ENCODE results near the gene HNRNPDL. TPM values are rescaled to one million over a fixed set of nuclear protein-coding genes. Genes with fewer than 3 reads are reported as not detected.

HNRNPDL gene
- total RNA-seq, 1 donor from 2014 or later = 582 TPM

- Mint-ChIP-seq H3K36me3 (ENCODE audit: low read depth) (peaks cover 14% of the 10 kb centered on the region), H3K4me3 (no peak overlapping the region), H3K4me1 (peaks cover 10% of the 10 kb centered on the region), H3K27ac (ENCODE audit: unreplicated experiment) (no peak overlapping the region), H3K27me3 (ENCODE audit: low read depth) (no peaks in the 10 kb centered on the region), H3K9me3 (no peaks in the 10 kb centered on the region)
- no peak for TF ChIP-seq CTCF (conservative IDR thresholded peaks at IDR 0.05)
- no peak for DNase-seq (ENCODE audit: low read depth, low spot score)
These were observed 8.8 kb upstream of the HNRNPDL start for GRCh38 chr4:82439088-82439487.

GRCh38 chr4:82437285-82438005 lies 7.2 kb upstream of the HNRNPDL start:
- Mint-ChIP-seq H3K36me3 (ENCODE audit: low read depth) (peaks cover 12% of the 10 kb centered on the region), H3K4me3 (peak overlapping the region; percentile 41), H3K4me1 (peaks cover 24% of the 10 kb centered on the region), H3K27me3 (ENCODE audit: low read depth) (no peaks in the 10 kb centered on the region), H3K9me3 (no peaks in the 10 kb centered on the region), H3K27ac (ENCODE audit: unreplicated experiment) (no peak overlapping the region)
- TF ChIP-seq CTCF (conservative IDR thresholded peaks at IDR 0.05) = no peak
- no peak for DNase-seq (ENCODE audit: low read depth, low spot score)

GRCh38 chr4:82436780-82437179 lies 6.5 kb upstream of the HNRNPDL start:
- Mint-ChIP-seq H3K9me3 (no peaks in the 10 kb centered on the region), H3K4me1 (peaks cover 31% of the 10 kb centered on the region), H3K4me3 (peak overlapping the region; percentile 45), H3K27ac (ENCODE audit: unreplicated experiment) (no peak overlapping the region), H3K36me3 (ENCODE audit: low read depth) (peaks cover 9% of the 10 kb centered on the region), H3K27me3 (ENCODE audit: low read depth) (no peaks in the 10 kb centered on the region)
- TF ChIP-seq CTCF (conservative IDR thresholded peaks at IDR 0.05) = no peak
- DNase-seq (ENCODE audit: low read depth, low spot score) = no peak

- H3K4me3 Mint-ChIP-seq = no peak overlapping the region
- H3K4me1 Mint-ChIP-seq = peaks cover 36% of the 10 kb centered on the region
- H3K9me3 Mint-ChIP-seq = no peaks in the 10 kb centered on the region
- TF ChIP-seq CTCF (conservative IDR thresholded peaks at IDR 0.05) = no peak
- H3K36me3 Mint-ChIP-seq (ENCODE audit: low read depth) = peaks cover 8% of the 10 kb centered on the region
- DNase-seq (ENCODE audit: low read depth, low spot score) = no peak
- H3K27me3 Mint-ChIP-seq (ENCODE audit: low read depth) = peaks cover 2% of the 10 kb centered on the region
- H3K27ac Mint-ChIP-seq (ENCODE audit: unreplicated experiment) = no peak overlapping the region
These were observed 5.9 kb upstream of the HNRNPDL start for GRCh38 chr4:82436130-82436529.

GRCh38 chr4:82434949-82435348 lies 4.7 kb upstream of the HNRNPDL start:
- Mint-ChIP-seq H3K36me3 (ENCODE audit: low read depth) (peaks cover 8% of the 10 kb centered on the region), H3K27me3 (ENCODE audit: low read depth) (peaks cover 4% of the 10 kb centered on the region), H3K4me3 (peak overlapping the region; percentile 47), H3K9me3 (no peaks in the 10 kb centered on the region), H3K27ac (ENCODE audit: unreplicated experiment) (no peak overlapping the region), H3K4me1 (peaks cover 40% of the 10 kb centered on the region)
- TF ChIP-seq CTCF (conservative IDR thresholded peaks at IDR 0.05) = no peak
- DNase-seq (ENCODE audit: low read depth, low spot score) = no peak

Data from neural crest cell (in vitro differentiated cells).